ENCODE measurements around the gene MAN1A1.
"Not testable (repeated sequence)": the region's sequence is repeated elsewhere in the genome, so short reads cannot be mapped to it uniquely, and the experiment has no call there.

MAN1A1 gene

GRCh38 chr6:119162134-119162775 is 187.3 kb downstream of the MAN1A1 start:
- DNase-seq = no peak

- no peak for DNase-seq
Measured at GRCh38 chr6:119161438-119161837, 188.1 kb downstream of the MAN1A1 start.

GRCh38 chr6:119160911-119161310 is 188.7 kb downstream of the MAN1A1 start:
- no peak for DNase-seq

DNA sequence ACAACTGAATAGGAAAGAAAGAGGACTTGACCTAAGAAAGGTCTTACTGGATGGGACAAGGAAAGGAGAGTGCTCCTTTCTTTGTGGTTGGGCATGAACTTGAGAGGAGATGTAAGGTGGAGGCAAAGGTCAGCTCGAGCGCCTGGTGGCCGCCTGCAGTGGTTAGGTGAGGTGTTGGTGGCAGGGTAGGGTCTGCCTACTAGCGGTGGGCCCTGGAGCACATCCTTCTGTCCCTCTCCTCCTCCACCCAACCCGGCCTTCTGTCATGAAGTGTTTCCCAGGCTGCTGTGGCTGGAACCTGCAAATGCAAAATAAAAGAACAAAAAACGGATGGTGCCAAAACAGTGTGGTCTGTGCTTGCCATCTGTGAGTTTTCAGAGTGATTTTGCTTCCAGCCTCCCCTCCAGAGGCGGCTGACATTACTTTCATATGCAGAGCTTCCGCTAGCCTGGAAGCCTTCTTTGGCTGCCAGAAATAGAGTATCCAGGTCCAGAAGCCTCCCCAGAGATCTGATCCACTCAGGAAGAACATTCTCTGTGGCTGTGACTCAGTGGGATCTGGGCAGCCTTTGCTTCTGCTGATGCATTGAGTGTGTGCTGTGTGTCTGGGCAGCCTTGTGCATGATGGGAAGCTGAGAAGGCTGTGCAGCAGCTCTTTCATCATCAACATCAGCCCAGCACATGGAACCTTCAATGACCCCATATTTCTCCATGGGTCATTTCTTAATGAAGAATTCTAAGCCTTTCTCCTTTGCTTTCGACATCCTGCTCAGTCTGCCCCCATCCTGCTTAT is 191.3 kb downstream of the MAN1A1 start:
- no peak for DNase-seq

- no peak for DNase-seq
Measured at GRCh38 chr6:119157506-119157815, 192.1 kb downstream of the MAN1A1 start.

- no peak for DNase-seq
Measured at GRCh38 chr6:119156757-119157505, 192.6 kb downstream of the MAN1A1 start.

- DNase-seq = not testable (repeated sequence)
Measured at GRCh38 chr6:119156082-119156481, 193.5 kb downstream of the MAN1A1 start.

DNA sequence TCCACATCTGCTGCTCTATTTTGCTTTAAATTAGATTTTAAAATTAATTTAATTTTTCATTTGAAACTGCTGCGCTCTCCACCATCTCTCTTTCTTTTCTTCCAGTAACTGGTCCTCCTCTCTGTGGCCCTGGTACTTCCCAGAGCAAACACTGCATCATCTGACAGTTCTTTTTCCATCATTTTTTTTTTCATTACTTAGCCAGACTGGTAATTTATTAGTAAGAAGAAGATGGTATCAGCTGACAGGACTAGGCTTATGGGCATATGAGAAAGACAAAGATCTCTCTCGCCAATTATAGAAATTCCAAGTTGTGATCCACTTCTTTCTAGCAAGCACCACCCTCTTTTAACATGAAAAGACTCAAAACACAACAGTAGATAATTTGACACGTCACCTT is 197.4 kb downstream of the MAN1A1 start:
- no peak for DNase-seq

GRCh38 chr6:119148825-119149525 is 200.6 kb downstream of the MAN1A1 start:
- DNase-seq = no peak

DNA sequence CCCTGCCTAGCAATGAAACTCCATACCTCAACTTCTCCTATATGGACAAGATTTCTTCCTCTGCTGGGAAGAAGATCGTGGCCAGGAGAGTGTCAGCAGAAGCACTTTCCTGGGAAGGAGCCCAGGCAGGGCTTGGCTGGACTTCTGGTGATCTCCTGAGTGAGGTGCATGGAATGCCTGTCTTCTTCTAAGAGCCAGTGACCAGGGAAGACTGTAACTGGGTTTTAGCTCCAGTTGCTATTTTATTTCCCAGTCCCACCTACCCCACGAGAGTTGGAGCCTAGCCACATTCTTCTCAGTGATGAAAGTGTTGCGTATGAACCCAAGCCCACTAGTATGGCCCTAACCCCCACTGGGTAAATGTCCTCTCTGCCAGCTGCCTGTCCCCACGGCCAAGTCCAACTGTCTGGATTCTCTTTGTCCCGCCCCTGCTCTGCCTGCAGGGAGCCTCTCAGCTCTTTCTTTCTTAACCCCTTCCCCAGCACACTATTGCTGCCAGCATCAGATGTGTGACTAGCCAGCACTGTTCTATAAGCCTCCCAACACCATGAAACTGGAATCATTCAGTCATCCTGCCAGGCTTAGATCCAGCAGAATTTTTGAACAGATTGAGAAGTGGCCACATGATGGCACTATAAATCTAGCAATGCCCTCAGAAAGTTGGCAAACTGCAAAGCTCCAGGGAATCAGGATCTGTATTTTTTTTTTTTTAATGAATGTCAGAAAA is 201.3 kb downstream of the MAN1A1 start:
- DNase-seq = no peak

- DNase-seq = no peak
Measured at GRCh38 chr6:119147101-119148053, 202.2 kb downstream of the MAN1A1 start.

DNA sequence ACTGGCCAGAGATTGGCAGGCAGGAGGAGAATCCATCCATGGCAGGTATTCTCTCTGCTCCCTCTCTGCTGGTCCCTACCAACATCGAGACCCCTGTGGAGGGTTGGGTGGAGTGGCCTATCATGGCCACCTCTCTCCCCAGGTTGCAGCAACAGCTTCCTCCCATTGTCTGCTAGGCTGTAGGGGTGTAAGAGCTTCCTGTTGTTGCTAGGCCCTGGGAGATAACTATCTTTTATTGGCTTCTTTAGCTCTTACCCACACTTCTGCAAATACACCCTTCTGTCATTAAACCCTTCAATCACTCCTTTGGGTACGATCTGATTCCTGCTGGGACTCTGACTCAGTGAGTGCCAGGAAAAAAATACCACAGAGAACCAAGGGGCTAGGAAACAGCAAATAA is 204.4 kb downstream of the MAN1A1 start:
- DNase-seq = no peak

GRCh38 chr6:119142637-119143036 is 206.9 kb downstream of the MAN1A1 start:
- no peak for DNase-seq

- no peak for DNase-seq
Measured at GRCh38 chr6:119142041-119142440, 207.5 kb downstream of the MAN1A1 start.

GRCh38 chr6:119140196-119141140 is 209.1 kb downstream of the MAN1A1 start:
- DNase-seq = no peak

DNA sequence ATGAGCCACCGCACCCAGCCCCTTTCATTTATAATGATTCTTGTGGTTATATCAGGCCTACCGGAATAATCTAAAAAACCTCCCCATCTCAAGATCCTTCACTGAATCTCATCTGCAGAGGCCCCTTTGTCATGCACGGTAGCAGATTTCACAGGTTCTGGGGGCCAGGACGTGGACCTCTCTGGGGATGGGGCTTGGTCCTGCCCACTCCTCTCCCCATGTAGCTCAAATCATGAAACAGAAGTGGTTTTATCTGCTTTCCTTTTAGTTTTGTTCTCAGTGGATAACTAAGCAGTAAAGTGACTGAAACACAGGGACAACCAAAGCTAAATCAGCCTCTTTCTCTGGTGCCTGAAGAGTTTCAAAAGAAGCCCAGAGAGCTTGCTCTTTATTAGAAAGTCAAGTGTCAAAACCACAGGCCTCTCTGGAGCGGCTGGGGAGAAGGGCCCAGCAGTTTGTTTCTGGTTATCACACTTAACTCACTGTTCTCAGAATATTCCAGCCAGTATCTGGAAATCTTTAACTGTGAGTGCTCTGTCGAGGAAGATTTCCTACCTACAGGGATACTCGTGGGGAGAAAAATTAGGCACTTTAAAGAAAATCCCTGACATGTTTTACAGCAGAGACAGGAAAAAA is 210.5 kb downstream of the MAN1A1 start:
- no peak for DNase-seq

- DNase-seq = no peak
Measured at GRCh38 chr6:119137194-119138072, 212.1 kb downstream of the MAN1A1 start.

GRCh38 chr6:119134752-119135151 is 214.8 kb downstream of the MAN1A1 start:
- no peak for DNase-seq

- no peak for DNase-seq
Measured at GRCh38 chr6:119133400-119133799, 216.2 kb downstream of the MAN1A1 start.

Measured in T-helper 9 cell (primary cell).